PC-9 (cell line): ENCODE measurements around the gene PRMT1. TPM values are rescaled to one million over a fixed set of nuclear protein-coding genes. Genes with fewer than 3 reads are reported as not detected.

Source experiments
- BruUV-seq: library from RNA; stranded (reverse); fragments of 400-500 nt; replicated peaks from 2 replicates; lab custom pipeline; 2021; lab: Mats Ljungman, UMichigan
- CTCF ChIA-PET: fragments of 300-600 bp; sonication (Branson Sonifier 250); formaldehyde crosslinking; loops from one replicate; lab custom pipeline; 2022; ENCODE audit warnings: antibody characterized with exemption; lab: Charles Lee
- POLR2A ChIA-PET: fragments of 300-600 bp; sonication (Branson Sonifier 250); formaldehyde crosslinking; loops from one replicate; lab custom pipeline; 2022; ENCODE audit warnings: antibody characterized with exemption; ENCODE audit not compliant: unreplicated experiment; lab: Charles Lee
- DNase-seq, 2 experiments: peaks; one replicate each; pipeline versions ENCODE4 v3.0.0 to v3.0.0-alpha.2; 2015 to 2022; ENCODE audit warnings: mixed read lengths in 1 of 2
- H2AFZ ChIP-seq: fragments of 200-600 bp; sonication (generic); 2 replicates; pipeline ENCODE4 v1.8.1; 2017; ENCODE audit warnings: antibody characterized with exemption
- H3F3A ChIP-seq: fragments of 200-600 bp; sonication (generic); 2 replicates; pipeline ENCODE4 v1.8.1; 2017; ENCODE audit warnings: antibody characterized with exemption, mild to moderate bottlenecking, low read depth; ENCODE audit not compliant: insufficient read depth
- H3K27ac ChIP-seq: fragments of 200-600 bp; sonication (generic); 2 replicates; pipeline ENCODE4 v1.6.1; 2016; ENCODE audit warnings: mixed run types
- H3K27me3 ChIP-seq: fragments of 200-600 bp; sonication (generic); 2 replicates; pipeline ENCODE4 v1.6.1; 2016; ENCODE audit warnings: low read depth, mixed run types; ENCODE audit not compliant: insufficient read depth
- H3K36me3 ChIP-seq: fragments of 200-600 bp; sonication (generic); 2 replicates; pipeline ENCODE4 v1.6.1; 2016; ENCODE audit warnings: low read depth, mixed run types
- H3K4me1 ChIP-seq: fragments of 200-600 bp; sonication (generic); replicated peaks from 2 replicates; pipeline ENCODE4 v1.6.1; 2016; ENCODE audit warnings: mixed run types; ENCODE audit not compliant: insufficient read depth
- H3K4me2 ChIP-seq: fragments of 200-600 bp; sonication (generic); 2 replicates; pipeline ENCODE4 v1.6.1; 2017; ENCODE audit warnings: mixed run types
- H3K4me3 ChIP-seq: fragments of 200-600 bp; sonication (generic); 2 replicates; pipeline ENCODE4 v1.6.1; 2016; ENCODE audit warnings: mixed run types
- H3K79me2 ChIP-seq: fragments of 200-600 bp; sonication (generic); 2 replicates; pipeline ENCODE4 v1.6.1; 2017; ENCODE audit warnings: low read depth, mixed run types
- H3K9me2 ChIP-seq: fragments of 200-600 bp; sonication (generic); 2 replicates; pipeline ENCODE4 v1.8.1; 2017; ENCODE audit warnings: mild to moderate bottlenecking; ENCODE audit not compliant: insufficient read depth
- H3K9me3 ChIP-seq: fragments of 200-600 bp; sonication (generic); 2 replicates; pipeline ENCODE4 v1.8.1; 2016; ENCODE audit warnings: low read depth; ENCODE audit not compliant: insufficient read depth
- H4K20me1 ChIP-seq: fragments of 200-600 bp; sonication (generic); 2 replicates; pipeline ENCODE4 v1.8.1; 2017; ENCODE audit not compliant: insufficient read depth
- EZH2 ChIP-seq: fragments of 200-600 bp; sonication (generic); IDR thresholded peaks from 2 replicates; pipeline ENCODE4 v1.8.0; 2017; ENCODE audit warnings: antibody characterized with exemption, low read depth
- intact Hi-C: fragments of 100-400 bp; cut with micrococcal nuclease; formaldehyde crosslinking; loops from one replicate; pipeline ENCODE4 v1.10.0; 2022; ENCODE audit not compliant: unreplicated experiment
- total RNA-seq: library from RNA; stranded (reverse); gene quantifications from 2 replicates; pipeline ENCODE4 v1.2.3, GENCODE V29; 2021
- TF ChIP-seq, protein P1 (sequence below): fragments of 200-600 bp; sonication (generic); conservative IDR thresholded peaks from 2 replicates; pipeline ENCODE4 v1.6.1; 2017; ENCODE audit warnings: mixed run types, antibody characterized with exemption, mild to moderate bottlenecking, moderate library complexity

The PRMT1 gene
- total RNA-seq, 1 experiment from 2014 or later = 261 TPM

DNA sequence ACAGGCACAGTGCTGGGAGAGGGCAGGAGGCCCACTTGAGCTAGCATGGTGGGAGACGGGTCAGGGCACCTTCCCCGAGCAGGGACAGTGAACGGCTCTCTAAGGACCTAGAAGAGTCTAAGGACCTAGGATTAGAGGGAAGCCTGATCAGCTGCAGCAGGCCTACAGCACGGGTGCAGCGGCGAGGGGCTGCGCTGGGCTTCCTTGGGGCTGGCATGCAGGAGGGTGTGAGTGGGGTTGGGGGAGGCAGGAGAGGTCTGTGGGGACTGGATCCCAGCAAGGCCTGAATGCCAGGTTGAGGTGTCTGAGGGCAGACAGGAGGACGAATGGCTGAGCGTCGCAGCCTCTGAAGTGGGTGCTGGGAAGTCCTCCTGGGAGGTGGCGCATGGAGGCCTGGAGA is 31.5 kb upstream of the PRMT1 start:
- H4K20me1 ChIP-seq = peaks cover 46% of the 10 kb centered on the region
- BruUV-seq = no TSS peak
- H3K27ac ChIP-seq = no peak overlapping the region
- no peak overlapping the region for H3K4me3 ChIP-seq
- H3K9me2 ChIP-seq = no peaks in the 10 kb centered on the region
- peaks cover 17% of the 10 kb centered on the region for H3K4me1 ChIP-seq
- H3F3A ChIP-seq = peaks cover 30% of the 10 kb centered on the region
- ChIA-PET CTCF (no interaction called here), POLR2A (no interaction called here)
- H3K9me3 ChIP-seq = no peaks in the 10 kb centered on the region
- no peak overlapping the region for H2AFZ ChIP-seq
- no peak for TF ChIP-seq EZH2
- TF ChIP-seq, protein P1, sequence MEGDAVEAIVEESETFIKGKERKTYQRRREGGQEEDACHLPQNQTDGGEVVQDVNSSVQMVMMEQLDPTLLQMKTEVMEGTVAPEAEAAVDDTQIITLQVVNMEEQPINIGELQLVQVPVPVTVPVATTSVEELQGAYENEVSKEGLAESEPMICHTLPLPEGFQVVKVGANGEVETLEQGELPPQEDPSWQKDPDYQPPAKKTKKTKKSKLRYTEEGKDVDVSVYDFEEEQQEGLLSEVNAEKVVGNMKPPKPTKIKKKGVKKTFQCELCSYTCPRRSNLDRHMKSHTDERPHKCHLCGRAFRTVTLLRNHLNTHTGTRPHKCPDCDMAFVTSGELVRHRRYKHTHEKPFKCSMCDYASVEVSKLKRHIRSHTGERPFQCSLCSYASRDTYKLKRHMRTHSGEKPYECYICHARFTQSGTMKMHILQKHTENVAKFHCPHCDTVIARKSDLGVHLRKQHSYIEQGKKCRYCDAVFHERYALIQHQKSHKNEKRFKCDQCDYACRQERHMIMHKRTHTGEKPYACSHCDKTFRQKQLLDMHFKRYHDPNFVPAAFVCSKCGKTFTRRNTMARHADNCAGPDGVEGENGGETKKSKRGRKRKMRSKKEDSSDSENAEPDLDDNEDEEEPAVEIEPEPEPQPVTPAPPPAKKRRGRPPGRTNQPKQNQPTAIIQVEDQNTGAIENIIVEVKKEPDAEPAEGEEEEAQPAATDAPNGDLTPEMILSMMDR = no peak
- no peak for DNase-seq
- H3K27me3 ChIP-seq = no peaks in the 10 kb centered on the region
- no peak overlapping the region for H3K4me2 ChIP-seq
- intact Hi-C loops = loop anchor here (10.0 kb wide), 1 partner anchor 651 kb away; the partner anchor contains the start of genes GYS1 and RUVBL2
- H3K79me2 ChIP-seq = peaks cover 79% of the 10 kb centered on the region
- peaks cover 15% of the 10 kb centered on the region for H3K36me3 ChIP-seq

DNA sequence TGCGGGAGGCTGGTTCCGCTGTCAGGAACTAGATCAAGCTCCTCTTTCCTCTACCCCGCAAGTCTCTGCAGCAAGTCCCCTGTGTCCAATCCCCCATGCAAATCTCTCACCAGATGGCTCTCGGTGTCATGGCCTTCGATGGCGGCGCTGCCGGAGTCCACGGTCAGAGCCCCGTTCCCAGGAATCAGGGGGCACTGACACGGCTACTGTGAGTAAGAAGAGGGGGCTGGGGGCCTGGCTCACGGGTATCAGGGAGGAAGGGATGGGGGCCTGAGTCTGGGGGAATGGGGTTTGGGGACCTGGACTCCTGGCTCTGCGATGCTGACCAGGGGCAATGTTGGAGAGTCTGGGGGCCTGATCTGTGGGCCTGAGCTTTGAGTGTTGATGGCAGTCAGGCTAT is 31.1 kb upstream of the PRMT1 start:
- DNase-seq = no peak
- H3K27ac ChIP-seq = no peak overlapping the region
- ChIA-PET CTCF (no interaction called here), POLR2A (no interaction called here)
- peaks cover 26% of the 10 kb centered on the region for H3F3A ChIP-seq
- H4K20me1 ChIP-seq = peaks cover 46% of the 10 kb centered on the region
- H2AFZ ChIP-seq = no peak overlapping the region
- H3K9me3 ChIP-seq = no peaks in the 10 kb centered on the region
- no peak overlapping the region for H3K4me2 ChIP-seq
- H3K79me2 ChIP-seq = peaks cover 78% of the 10 kb centered on the region
- H3K9me2 ChIP-seq = no peaks in the 10 kb centered on the region
- H3K36me3 ChIP-seq = peaks cover 15% of the 10 kb centered on the region
- TF ChIP-seq EZH2 = no peak
- TF ChIP-seq, protein P1 = no peak
- H3K27me3 ChIP-seq = no peaks in the 10 kb centered on the region
- BruUV-seq = no TSS peak
- intact Hi-C loops = loop anchor here (10.0 kb wide), 1 partner anchor 651 kb away; the partner anchor contains the start of genes GYS1 and RUVBL2
- H3K4me3 ChIP-seq = no peak overlapping the region
- peaks cover 17% of the 10 kb centered on the region for H3K4me1 ChIP-seq

DNA sequence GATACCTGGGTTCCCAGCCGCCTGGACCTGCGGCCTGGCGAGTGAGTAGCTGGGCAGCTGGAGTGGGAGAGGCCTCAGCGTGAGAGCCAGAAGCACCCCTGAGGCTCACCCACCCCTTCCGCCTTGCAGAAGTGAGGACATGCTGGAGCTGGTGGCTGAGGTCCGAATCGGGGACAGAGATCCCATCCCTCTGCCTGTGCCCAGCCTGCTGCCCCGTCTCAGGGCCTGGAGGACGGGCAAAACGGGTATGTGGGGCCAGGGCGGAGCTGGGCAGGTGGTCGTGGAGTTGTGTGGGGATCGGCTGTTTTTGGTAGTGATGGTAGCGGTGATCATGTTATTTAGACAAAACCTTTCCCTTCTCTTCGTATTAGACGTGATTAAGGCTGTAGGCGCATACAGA is 30.5 kb upstream of the PRMT1 start:
- H3K4me2 ChIP-seq = no peak overlapping the region
- H3K27ac ChIP-seq = no peak overlapping the region
- no peaks in the 10 kb centered on the region for H3K9me3 ChIP-seq
- no peaks in the 10 kb centered on the region for H3K9me2 ChIP-seq
- H4K20me1 ChIP-seq = peaks cover 46% of the 10 kb centered on the region
- H3K36me3 ChIP-seq = peaks cover 15% of the 10 kb centered on the region
- intact Hi-C loops = loop anchor here (10.0 kb wide), 1 partner anchor 652 kb away; the partner anchor contains the start of genes GYS1 and RUVBL2
- H3K27me3 ChIP-seq = no peaks in the 10 kb centered on the region
- DNase-seq = no peak
- H3K4me1 ChIP-seq = peaks cover 17% of the 10 kb centered on the region
- H3F3A ChIP-seq = peaks cover 21% of the 10 kb centered on the region; the same call in 1 of the 2 replicates
- BruUV-seq = no TSS peak
- POLR2A ChIA-PET = no interaction called here
- no peak overlapping the region for H2AFZ ChIP-seq
- TF ChIP-seq, protein P1 = no peak
- no peak for TF ChIP-seq EZH2
- H3K4me3 ChIP-seq = no peak overlapping the region
- H3K79me2 ChIP-seq = peaks cover 73% of the 10 kb centered on the region
- CTCF ChIA-PET = no interaction called here
